Heart left ventricle (tissue), 13 donors: ENCODE data around the gene MICAL3.

Experiments
- CTCF ChIP-seq, 12 donors: fragments of 200-600 bp; sonication (generic) in 4 of 12; IDR thresholded peaks; one replicate each; pipeline versions ENCODE4 v1.5.0 to v1.8.0; 2018 to 2022; ENCODE audit warnings: antibody characterized with exemption in 12 of 12, mild to moderate bottlenecking in 5 of 12
- POLR2A ChIP-seq, 2 donors: fragments of 450-650 bp; IDR thresholded peaks; one replicate each; pipeline ENCODE4 v1.6.1; 2017; ENCODE audit warnings: antibody characterized with exemption in 2 of 2, mild to moderate bottlenecking in 2 of 2, moderate library complexity in 2 of 2
- donor health status: ischemic (EF 13 %, LVEDD 7.1; RV severe dilation, severe dysfunction).
- donor health status: DM: no; HTN: yes; CAD: no.
- donor health status: DM: no; HTN: no; CAD: no.
- donor health status: ischemic (EF 25% LVEDD 6.9; RV normal size, moderate dysfunction).
- donor health status: ischemic (EF 25% LVEDD 5.7; RV mildly dilated, moderate dysfunction).
- donor health status: ischemic (EF 35%, LVEDD 5.7; RV mildly dilated, moderate dysfunction).
- donor health status: nonischemic (EF 11% LVEDD 7.7; RV severe dilation, severe dysfunction).
- donor health status: DM: yes; HTN: yes; CAD: no.
- donor health status: PGD.
- donor health status: ischemic (EF 29% LVEDD 5.4; RV normal size, mild dysfunction).
- donor health status: nonischemic (EF 23%, LVEDD 6.1; RV moderate dilation, normal function).

- TF ChIP-seq CTCF (IDR thresholded peaks at IDR 0.05) (no peak), POLR2A (IDR thresholded peaks at IDR 0.05) (no peak)
Observed at GRCh38 chr22:17802411-17802810, 221.9 kb downstream of the MICAL3 start.
